Breast epithelium (tissue), 4 donors: Measurements from ENCODE around the gene SOD2. TPM values are rescaled to one million over a fixed set of nuclear protein-coding genes. Genes with fewer than 3 reads are reported as not detected.
"Not testable (repeated sequence)": the region's sequence is repeated elsewhere in the genome, so short reads cannot be mapped to it uniquely, and the experiment has no call there.

ENCODE experiments used
- DNase-seq, 2 donors: peaks; one replicate each; pipeline ENCODE4 v3.0.0-alpha.2; 2019; ENCODE audit warnings: low spot score in 2 of 2
- H3K27ac ChIP-seq, 2 donors: fragments of 200-600 bp; sonication (generic) in 1 of 2; one replicate each; pipeline ENCODE4 v1.5.1; 2016 to 2019; ENCODE audit warnings: mild to moderate bottlenecking in 1 of 2
- H3K27me3 ChIP-seq, 2 donors: fragments of 200-600 bp; sonication (generic) in 1 of 2; one replicate each; pipeline versions ENCODE4 v1.5.1 to v1.6.0; 2017 to 2019; ENCODE audit warnings: control low read depth in 1 of 2, mild to moderate bottlenecking in 1 of 2
- H3K36me3 ChIP-seq: fragments of 200-600 bp; one replicate; pipeline ENCODE4 v1.5.1; 2019
- H3K4me1 ChIP-seq, 2 donors: fragments of 200-600 bp; sonication (generic); one replicate each; pipeline ENCODE4 v1.5.1; 2016 to 2019; ENCODE audit warnings: control low read depth in 1 of 2
- H3K4me3 ChIP-seq, 3 donors: fragments of 200-600 bp; sonication (generic); 1 replicate in 2 of 3; 2 replicates in 1 of 3; pipeline ENCODE4 v1.5.1; 2016 to 2019; ENCODE audit warnings: mild to moderate bottlenecking in 3 of 3, moderate library complexity in 2 of 3
- H3K9me3 ChIP-seq, 2 donors: fragments of 200-600 bp; sonication (generic) in 1 of 2; one replicate each; pipeline ENCODE4 v1.5.1; 2016 to 2019; ENCODE audit warnings: control low read depth in 1 of 2
- POLR2A ChIP-seq: fragments of 450-650 bp; IDR thresholded peaks from one replicate; pipeline ENCODE4 v1.6.1; 2016; ENCODE audit warnings: antibody characterized with exemption, mild to moderate bottlenecking, moderate library complexity
- POLR2AphosphoS5 ChIP-seq, 3 donors: sonication (generic); formaldehyde crosslinking; IDR thresholded peaks; one replicate each; pipeline ENCODE4 v1.6.1; 2017; ENCODE audit warnings: antibody characterized with exemption in 3 of 3
- intact Hi-C: fragments of 100-400 bp; cut with DNase I; formaldehyde crosslinking; loops from one replicate; pipeline ENCODE4 v1.15.1; 2023; ENCODE audit warnings: low total_unique reads
- total RNA-seq, 3 donors: library from RNA; depleted of rRNA; stranded (reverse); fragments of >200 nt; gene quantifications; one replicate each; pipeline ENCODE4 v1.1.0, GENCODE V29; 2016
- TF ChIP-seq, protein P1 (sequence below), 3 donors: fragments of 450-650 bp; IDR thresholded peaks; one replicate each; pipeline ENCODE4 v1.5.1; 2016 to 2017; ENCODE audit warnings: antibody characterized with exemption in 3 of 3, mild to moderate bottlenecking in 3 of 3, moderate library complexity in 3 of 3

SOD2 gene
- total RNA-seq, 3 donors from 2014 or later, result 999 to 1,273 (median 1,163) TPM

DNA sequence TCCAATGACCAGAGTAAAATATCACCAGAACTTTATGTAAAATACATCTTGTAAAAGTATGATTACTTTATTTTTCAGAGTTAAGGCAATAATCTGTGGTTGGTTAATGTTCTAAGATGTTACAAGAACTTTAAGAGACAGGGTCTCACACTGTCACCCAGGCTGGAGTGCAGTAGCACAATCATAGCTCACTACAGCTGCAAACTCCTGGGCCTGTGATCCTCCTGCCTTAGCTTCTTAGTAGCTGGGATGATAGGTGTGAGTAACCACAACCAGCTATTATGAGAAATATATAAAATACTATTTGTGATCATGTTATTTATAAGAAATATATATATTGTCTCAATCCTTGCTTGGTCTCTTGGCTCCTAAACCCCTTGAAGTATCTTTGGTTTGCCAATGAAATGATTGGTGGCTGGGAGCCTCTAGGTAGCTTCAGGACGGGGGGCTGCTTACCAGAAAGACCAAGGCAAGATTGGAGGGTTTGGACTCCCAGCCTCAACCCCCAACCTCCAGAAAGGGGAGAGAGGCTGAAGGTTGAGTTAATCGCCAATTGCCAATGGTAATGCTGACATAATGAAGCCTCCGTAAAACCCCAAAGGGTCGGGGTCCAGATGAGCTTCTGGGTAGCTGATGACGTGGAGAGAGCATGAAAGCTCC is 15.4 kb downstream of the SOD2 start:
- Histone ChIP-seq H3K36me3 (peaks cover 2% of the 10 kb centered on the region), H3K4me1 (no peaks in the 10 kb centered on the region), H3K27me3 (no peaks in the 10 kb centered on the region), H3K27ac (no peak overlapping the region), H3K4me3 (no peak overlapping the region), H3K9me3 (no peaks in the 10 kb centered on the region)
- intact Hi-C loops, result no loop called here
- TF ChIP-seq POLR2AphosphoS5 (IDR thresholded peaks at IDR 0.05), result no peak
- TF ChIP-seq POLR2A, result no peak
- TF ChIP-seq, protein P1, sequence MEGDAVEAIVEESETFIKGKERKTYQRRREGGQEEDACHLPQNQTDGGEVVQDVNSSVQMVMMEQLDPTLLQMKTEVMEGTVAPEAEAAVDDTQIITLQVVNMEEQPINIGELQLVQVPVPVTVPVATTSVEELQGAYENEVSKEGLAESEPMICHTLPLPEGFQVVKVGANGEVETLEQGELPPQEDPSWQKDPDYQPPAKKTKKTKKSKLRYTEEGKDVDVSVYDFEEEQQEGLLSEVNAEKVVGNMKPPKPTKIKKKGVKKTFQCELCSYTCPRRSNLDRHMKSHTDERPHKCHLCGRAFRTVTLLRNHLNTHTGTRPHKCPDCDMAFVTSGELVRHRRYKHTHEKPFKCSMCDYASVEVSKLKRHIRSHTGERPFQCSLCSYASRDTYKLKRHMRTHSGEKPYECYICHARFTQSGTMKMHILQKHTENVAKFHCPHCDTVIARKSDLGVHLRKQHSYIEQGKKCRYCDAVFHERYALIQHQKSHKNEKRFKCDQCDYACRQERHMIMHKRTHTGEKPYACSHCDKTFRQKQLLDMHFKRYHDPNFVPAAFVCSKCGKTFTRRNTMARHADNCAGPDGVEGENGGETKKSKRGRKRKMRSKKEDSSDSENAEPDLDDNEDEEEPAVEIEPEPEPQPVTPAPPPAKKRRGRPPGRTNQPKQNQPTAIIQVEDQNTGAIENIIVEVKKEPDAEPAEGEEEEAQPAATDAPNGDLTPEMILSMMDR (IDR thresholded peaks at IDR 0.05), result no peak
- no peak for DNase-seq

GRCh38 chr6:159676890-159677505 is 16.0 kb downstream of the SOD2 start:
- no peaks in the 10 kb centered on the region for H3K4me1 ChIP-seq
- DNase-seq, result no peak
- no peaks in the 10 kb centered on the region for H3K27me3 ChIP-seq
- TF ChIP-seq, protein P1 (IDR thresholded peaks at IDR 0.05), result no peak
- TF ChIP-seq POLR2AphosphoS5 (IDR thresholded peaks at IDR 0.05) (no peak), POLR2A (no peak)
- no peak overlapping the region for H3K4me3 ChIP-seq
- no peaks in the 10 kb centered on the region for H3K36me3 ChIP-seq
- no peak overlapping the region for H3K27ac ChIP-seq
- intact Hi-C loops, result no loop called here
- H3K9me3 ChIP-seq, result no peaks in the 10 kb centered on the region

DNA sequence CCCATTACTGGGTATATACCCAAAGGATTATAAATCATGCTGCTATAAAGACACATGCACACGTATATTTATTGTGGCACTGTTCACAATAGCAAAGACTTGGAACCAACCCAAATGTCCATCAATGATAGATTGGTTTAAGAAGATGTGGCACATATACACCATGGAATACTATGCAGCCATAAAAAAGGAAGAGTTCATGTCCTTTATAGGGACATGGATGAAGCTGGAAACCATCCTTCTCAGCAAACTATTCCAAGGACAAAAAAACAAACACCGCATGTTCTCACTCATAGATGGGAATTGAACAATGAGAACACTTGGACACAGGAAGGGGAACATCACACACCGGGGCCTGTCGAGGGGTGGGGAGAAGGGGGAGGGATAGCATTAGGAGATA is 16.8 kb downstream of the SOD2 start:
- DNase-seq, H3K9me3 ChIP-seq, H3K4me3 ChIP-seq, H3K36me3 ChIP-seq, H3K27ac ChIP-seq, H3K27me3 ChIP-seq, H3K4me1 ChIP-seq, intact Hi-C loops: not testable (repeated sequence)

DNA sequence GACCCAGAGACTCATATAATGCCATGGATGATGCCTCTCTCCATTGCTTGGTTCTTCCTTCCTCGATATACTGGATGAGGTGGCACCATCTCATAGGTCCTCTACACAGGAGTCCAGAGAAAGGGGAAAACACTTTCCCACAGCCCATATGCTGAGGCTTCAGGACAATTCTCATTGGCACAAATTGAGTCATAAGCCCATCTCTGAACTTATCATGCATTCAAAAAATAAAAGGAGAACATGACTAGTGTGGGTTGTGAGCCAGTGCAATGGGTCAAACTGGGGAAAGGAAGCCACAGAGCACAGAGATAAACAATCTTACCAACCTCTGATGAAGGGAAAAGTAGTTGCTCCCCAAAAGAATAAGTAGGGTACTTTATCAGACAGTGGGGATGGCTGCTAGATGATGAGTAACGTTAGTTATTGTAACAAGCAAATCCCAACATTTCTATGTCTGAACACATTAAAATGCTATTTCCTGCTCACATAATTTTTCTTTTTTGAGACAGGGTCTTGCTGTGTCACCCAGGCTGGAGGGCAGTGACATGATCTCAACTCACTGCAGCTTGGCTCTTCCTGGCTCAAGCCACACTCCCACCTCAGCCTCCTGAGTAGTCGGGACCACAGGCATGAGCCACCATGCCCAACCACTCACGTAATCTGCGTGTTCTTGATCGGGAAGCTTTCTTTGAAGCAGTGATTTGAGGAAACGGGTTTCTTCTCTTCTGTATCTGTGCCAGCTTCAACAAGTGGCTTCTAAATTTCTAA is 27.0 kb downstream of the SOD2 start:
- Histone ChIP-seq H3K27me3 (no peaks in the 10 kb centered on the region), H3K27ac (no peak overlapping the region), H3K9me3 (peaks cover under 1 to 24% of the 10 kb centered on the region in 2 donors), H3K4me3 (no peak overlapping the region), H3K36me3 (no peaks in the 10 kb centered on the region), H3K4me1 (no peaks in the 10 kb centered on the region)
- intact Hi-C loops, result no loop called here
- no peak for DNase-seq
- no peak for TF ChIP-seq POLR2A
- no peak for TF ChIP-seq POLR2AphosphoS5 (IDR thresholded peaks at IDR 0.05)
- TF ChIP-seq, protein P1 (IDR thresholded peaks at IDR 0.05), result no peak

- DNase-seq, H3K4me3 ChIP-seq, intact Hi-C loops: not testable (repeated sequence)
These were observed 29.6 kb downstream of the SOD2 start for GRCh38 chr6:159663368-159663889.

GRCh38 chr6:159661977-159662376 is 31.1 kb downstream of the SOD2 start:
- H3K36me3 ChIP-seq, DNase-seq, H3K4me3 ChIP-seq, H3K27ac ChIP-seq, H3K27me3 ChIP-seq, intact Hi-C loops, H3K4me1 ChIP-seq, H3K9me3 ChIP-seq: not testable (repeated sequence)

More at GRCh38 chr6:159663368-159663889, 29.6 kb downstream of the SOD2 start:
- not testable (repeated sequence) for H3K27me3 ChIP-seq, H3K36me3 ChIP-seq, H3K27ac ChIP-seq, H3K9me3 ChIP-seq, H3K4me1 ChIP-seq
